ENCODE data around the gene RPLP2. TPM values are rescaled to one million over a fixed set of nuclear protein-coding genes. Genes with fewer than 3 reads are reported as not detected.

Gene RPLP2
- total and polyA plus RNA-seq, 4 donors: 441 to 2,648 (median 1,513) TPM

- DNase-seq: no peak
- ATAC-seq (ENCODE audit: insufficient read depth, low FRiP score): no peak
- WGBS, 2 donors: 1% methylated on average over 38 to 53 of the region's 53 CpGs
Measured at GRCh38 chr11:843086-843734, 33.4 kb downstream of the RPLP2 start.

GRCh38 chr11:843818-844692 is 34.3 kb downstream of the RPLP2 start:
- peak overlapping the region; percentile 70 for H3K4me3 ChIP-seq
- peak overlapping the region in 1 of 2 donors; percentile 28 for H3K9ac ChIP-seq (ENCODE audit: insufficient read depth in 1 of 2, low read length in 2 of 2)
- TF ChIP-seq CTCF (IDR thresholded peaks at IDR 0.05; ENCODE audit: control extremely low read depth, extremely low read depth): no peak
- H3K4me1 ChIP-seq (ENCODE audit: control insufficient read depth in 5 of 5, insufficient read depth in 5 of 5, low read length in 5 of 5): peaks cover 6 to 47% (median 40%) of the 10 kb centered on the region in 5 donors
- no peaks in the 10 kb centered on the region for H3K9me3 ChIP-seq (ENCODE audit: control insufficient read depth in 4 of 4, insufficient read depth in 3 of 4, low read length in 3 of 4)
- no peaks in the 10 kb centered on the region for H3K27me3 ChIP-seq (ENCODE audit: control insufficient read depth in 3 of 3, insufficient read depth in 3 of 3, low read length in 2 of 3)
- 4 to 7% methylated on average over 22 to 25 of the region's 25 CpGs for WGBS, 2 donors
- ATAC-seq (ENCODE audit: insufficient read depth, low FRiP score): peak; percentile 43
- peak overlapping the region; percentile 95 to 96 for H3K27ac ChIP-seq (ENCODE audit: low read depth in 1 of 2, low read length in 1 of 2)
- H3K36me3 ChIP-seq (ENCODE audit: control insufficient read depth in 4 of 4, insufficient read depth in 4 of 4, low read length in 4 of 4): peaks cover 3 to 20% (median 4%) of the 10 kb centered on the region in 4 donors
- peak; percentile 94 to 96 (median 96) for DNase-seq

More at GRCh38 chr11:843086-843734, 33.4 kb downstream of the RPLP2 start:
- H3K4me3 ChIP-seq: peak overlapping the region; percentile 70
- H3K9ac ChIP-seq (ENCODE audit: insufficient read depth in 1 of 2, low read length in 2 of 2): no peak overlapping the region
- peaks cover 6 to 44% (median 34%) of the 10 kb centered on the region in 5 donors for H3K4me1 ChIP-seq (ENCODE audit: control insufficient read depth in 5 of 5, insufficient read depth in 5 of 5, low read length in 5 of 5)
- TF ChIP-seq CTCF (IDR thresholded peaks at IDR 0.05; ENCODE audit: control extremely low read depth, extremely low read depth): no peak
- H3K27ac ChIP-seq (ENCODE audit: low read depth in 1 of 2, low read length in 1 of 2): peak overlapping the region; percentile 95 to 96
- H3K27me3 ChIP-seq (ENCODE audit: control insufficient read depth in 3 of 3, insufficient read depth in 3 of 3, low read length in 2 of 3): no peaks in the 10 kb centered on the region
- peaks cover 3 to 28% (median 7%) of the 10 kb centered on the region in 4 donors for H3K36me3 ChIP-seq (ENCODE audit: control insufficient read depth in 4 of 4, insufficient read depth in 4 of 4, low read length in 4 of 4)
- no peaks in the 10 kb centered on the region for H3K9me3 ChIP-seq (ENCODE audit: control insufficient read depth in 4 of 4, insufficient read depth in 3 of 4, low read length in 3 of 4)

GRCh38 chr11:844693-845644 is 35.2 kb downstream of the RPLP2 start:
- peak; percentile 96 to 98 (median 96) for DNase-seq
- H3K27me3 ChIP-seq (ENCODE audit: control insufficient read depth in 3 of 3, insufficient read depth in 3 of 3, low read length in 2 of 3): no peaks in the 10 kb centered on the region
- ATAC-seq (ENCODE audit: insufficient read depth, low FRiP score): peak; percentile 19
- peaks cover 6 to 49% (median 41%) of the 10 kb centered on the region in 5 donors for H3K4me1 ChIP-seq (ENCODE audit: control insufficient read depth in 5 of 5, insufficient read depth in 5 of 5, low read length in 5 of 5)
- TF ChIP-seq CTCF (IDR thresholded peaks at IDR 0.05; ENCODE audit: control extremely low read depth, extremely low read depth): no peak
- no peaks in the 10 kb centered on the region for H3K9me3 ChIP-seq (ENCODE audit: control insufficient read depth in 4 of 4, insufficient read depth in 3 of 4, low read length in 3 of 4)
- H3K4me3 ChIP-seq: peak overlapping the region; percentile 4
- peak overlapping the region in 1 of 2 donors; percentile 61 for H3K9ac ChIP-seq (ENCODE audit: insufficient read depth in 1 of 2, low read length in 2 of 2)
- WGBS, 2 donors: 20 to 40% methylated on average over 29 to 31 of the region's 31 CpGs
- peak overlapping the region; percentile 95 to 96 for H3K27ac ChIP-seq (ENCODE audit: low read depth in 1 of 2, low read length in 1 of 2)
- peaks cover under 1 to 11% (median 3%) of the 10 kb centered on the region in 4 donors for H3K36me3 ChIP-seq (ENCODE audit: control insufficient read depth in 4 of 4, insufficient read depth in 4 of 4, low read length in 4 of 4)

Measured in lung (tissue), 12 donors.